RWPE2 (cell line): ENCODE data around the gene FABP1.
A peak's percentile ranks its signal among the peaks of the same experiment; 100 is the strongest.

ENCODE experiments used
- ATAC-seq: fragments of 200-7000 bp; cut with Tn5 transposase; 3 replicates; pipeline ENCODE4 v1.9.1; 2021; ENCODE audit warnings: low read depth
- DNase-seq: peaks from one replicate; pipeline ENCODE4 v3.0.0-alpha.2; 2020; ENCODE audit warnings: low spot score
- H3K27ac ChIP-seq: fragments of 450-650 bp; 2 replicates; pipeline ENCODE4 v1.5.1; 2017; ENCODE audit warnings: mild to moderate bottlenecking; ENCODE audit not compliant: poor library complexity, severe bottlenecking
- H3K27me3 ChIP-seq: fragments of 250-450 bp; sonication (Bioruptor Pico); 2 replicates; pipeline ENCODE4 v1.5.1; 2021; ENCODE audit warnings: mild to moderate bottlenecking, moderate library complexity; ENCODE audit not compliant: insufficient read depth, poor library complexity, severe bottlenecking
- H3K36me3 ChIP-seq: fragments of 250-450 bp; sonication (Bioruptor Pico); 2 replicates; pipeline ENCODE4 v1.5.1; 2020; ENCODE audit warnings: low read depth, mild to moderate bottlenecking, moderate library complexity
- H3K4me1 ChIP-seq: fragments of 250-450 bp; sonication (Bioruptor Pico); 2 replicates; pipeline ENCODE4 v1.5.1; 2021; ENCODE audit warnings: mild to moderate bottlenecking, moderate library complexity; ENCODE audit not compliant: insufficient read depth, poor library complexity, severe bottlenecking
- H3K4me3 ChIP-seq: fragments of 250-450 bp; sonication (Bioruptor Pico); 2 replicates; pipeline ENCODE4 v1.5.1; 2021; ENCODE audit warnings: mild to moderate bottlenecking, moderate library complexity; ENCODE audit not compliant: severe bottlenecking
- H3K9me3 ChIP-seq: fragments of 250-450 bp; sonication (Bioruptor Pico); 2 replicates; pipeline ENCODE4 v1.5.1; 2021; ENCODE audit warnings: mild to moderate bottlenecking, moderate library complexity; ENCODE audit not compliant: severe bottlenecking
- TF ChIP-seq, protein P1 (sequence below): fragments of 450-650 bp; IDR thresholded peaks from one replicate; pipeline ENCODE4 v1.5.1; 2017; ENCODE audit warnings: mild to moderate bottlenecking, moderate library complexity; ENCODE audit not compliant: poor library complexity, severe bottlenecking

FABP1 gene

DNA sequence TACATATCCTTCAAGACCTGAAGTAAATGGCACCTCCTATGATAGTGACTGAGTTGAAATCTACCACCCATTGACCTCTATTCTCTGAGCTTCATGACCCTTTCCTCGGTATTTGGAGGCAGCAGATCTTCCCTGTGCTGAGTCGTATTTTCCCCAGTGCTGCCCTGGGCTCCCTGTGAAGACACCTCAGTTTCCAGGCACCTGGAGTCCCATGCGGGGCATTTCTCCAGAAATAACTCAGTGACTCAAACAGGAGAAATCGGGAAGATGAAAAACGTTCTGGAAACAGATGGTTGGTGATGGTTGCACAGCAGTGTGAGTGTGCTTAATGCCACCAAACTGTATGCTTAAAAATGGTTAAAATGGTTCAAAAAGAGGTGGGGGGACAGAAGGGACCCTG lies 42.3 kb downstream of the FABP1 start:
- Histone ChIP-seq H3K4me1 (no peaks in the 10 kb centered on the region), H3K9me3 (no peaks in the 10 kb centered on the region), H3K36me3 (no peaks in the 10 kb centered on the region), H3K27me3 (no peaks in the 10 kb centered on the region), H3K4me3 (no peak overlapping the region), H3K27ac (no peak overlapping the region)
- DNase-seq (no peak), ATAC-seq (no peak)
- TF ChIP-seq, protein P1, sequence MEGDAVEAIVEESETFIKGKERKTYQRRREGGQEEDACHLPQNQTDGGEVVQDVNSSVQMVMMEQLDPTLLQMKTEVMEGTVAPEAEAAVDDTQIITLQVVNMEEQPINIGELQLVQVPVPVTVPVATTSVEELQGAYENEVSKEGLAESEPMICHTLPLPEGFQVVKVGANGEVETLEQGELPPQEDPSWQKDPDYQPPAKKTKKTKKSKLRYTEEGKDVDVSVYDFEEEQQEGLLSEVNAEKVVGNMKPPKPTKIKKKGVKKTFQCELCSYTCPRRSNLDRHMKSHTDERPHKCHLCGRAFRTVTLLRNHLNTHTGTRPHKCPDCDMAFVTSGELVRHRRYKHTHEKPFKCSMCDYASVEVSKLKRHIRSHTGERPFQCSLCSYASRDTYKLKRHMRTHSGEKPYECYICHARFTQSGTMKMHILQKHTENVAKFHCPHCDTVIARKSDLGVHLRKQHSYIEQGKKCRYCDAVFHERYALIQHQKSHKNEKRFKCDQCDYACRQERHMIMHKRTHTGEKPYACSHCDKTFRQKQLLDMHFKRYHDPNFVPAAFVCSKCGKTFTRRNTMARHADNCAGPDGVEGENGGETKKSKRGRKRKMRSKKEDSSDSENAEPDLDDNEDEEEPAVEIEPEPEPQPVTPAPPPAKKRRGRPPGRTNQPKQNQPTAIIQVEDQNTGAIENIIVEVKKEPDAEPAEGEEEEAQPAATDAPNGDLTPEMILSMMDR = no peak

DNA sequence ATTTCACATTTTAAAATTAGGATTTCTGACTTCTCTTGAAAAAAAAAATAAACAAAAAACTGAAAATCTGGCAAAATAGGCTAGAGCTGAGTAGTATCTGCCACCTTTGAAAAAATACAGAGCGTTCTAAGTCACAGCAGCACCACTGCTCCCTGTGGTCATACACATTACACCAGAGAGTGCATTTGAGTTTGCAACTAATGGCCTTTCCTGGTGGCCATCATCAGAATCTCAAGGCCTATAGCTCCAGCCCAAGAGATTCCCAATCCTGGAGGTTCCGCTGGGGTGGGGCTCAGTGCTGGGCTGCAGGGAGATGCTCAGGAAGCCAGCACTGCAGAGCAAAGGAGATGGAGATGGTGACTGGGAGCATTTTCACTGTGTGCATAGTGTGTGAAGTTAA lies 42.8 kb downstream of the FABP1 start:
- no peaks in the 10 kb centered on the region for H3K27me3 ChIP-seq
- H3K27ac ChIP-seq = no peak overlapping the region
- no peaks in the 10 kb centered on the region for H3K36me3 ChIP-seq
- H3K9me3 ChIP-seq = no peaks in the 10 kb centered on the region
- no peaks in the 10 kb centered on the region for H3K4me1 ChIP-seq
- H3K4me3 ChIP-seq = no peak overlapping the region
- no peak for ATAC-seq
- DNase-seq = no peak
- TF ChIP-seq, protein P1 = no peak

DNA sequence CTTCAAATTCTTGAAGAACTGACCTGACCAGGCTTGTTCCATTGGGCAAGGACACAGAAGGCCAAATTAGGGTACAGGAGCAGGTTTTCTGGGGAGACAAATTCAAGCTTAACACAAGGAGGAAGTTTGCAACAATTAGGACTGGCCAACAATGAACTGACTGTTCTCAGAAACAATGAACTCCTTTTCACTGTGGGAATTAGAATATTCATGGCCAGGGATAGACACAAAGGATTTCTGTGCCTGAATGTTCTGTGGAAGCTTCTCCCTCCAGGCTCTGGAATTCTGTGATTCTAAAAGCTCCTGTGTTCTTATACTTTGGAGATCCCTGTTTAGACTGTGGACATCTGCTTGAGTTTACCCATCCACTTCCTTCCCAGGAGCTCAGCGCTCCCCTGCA lies 45.1 kb downstream of the FABP1 start:
- TF ChIP-seq, protein P1 = no peak
- no peaks in the 10 kb centered on the region for H3K4me1 ChIP-seq
- ATAC-seq (no peak), DNase-seq (no peak)
- no peak overlapping the region for H3K4me3 ChIP-seq
- no peaks in the 10 kb centered on the region for H3K27me3 ChIP-seq
- no peaks in the 10 kb centered on the region for H3K9me3 ChIP-seq
- no peak overlapping the region for H3K27ac ChIP-seq
- no peaks in the 10 kb centered on the region for H3K36me3 ChIP-seq

DNA sequence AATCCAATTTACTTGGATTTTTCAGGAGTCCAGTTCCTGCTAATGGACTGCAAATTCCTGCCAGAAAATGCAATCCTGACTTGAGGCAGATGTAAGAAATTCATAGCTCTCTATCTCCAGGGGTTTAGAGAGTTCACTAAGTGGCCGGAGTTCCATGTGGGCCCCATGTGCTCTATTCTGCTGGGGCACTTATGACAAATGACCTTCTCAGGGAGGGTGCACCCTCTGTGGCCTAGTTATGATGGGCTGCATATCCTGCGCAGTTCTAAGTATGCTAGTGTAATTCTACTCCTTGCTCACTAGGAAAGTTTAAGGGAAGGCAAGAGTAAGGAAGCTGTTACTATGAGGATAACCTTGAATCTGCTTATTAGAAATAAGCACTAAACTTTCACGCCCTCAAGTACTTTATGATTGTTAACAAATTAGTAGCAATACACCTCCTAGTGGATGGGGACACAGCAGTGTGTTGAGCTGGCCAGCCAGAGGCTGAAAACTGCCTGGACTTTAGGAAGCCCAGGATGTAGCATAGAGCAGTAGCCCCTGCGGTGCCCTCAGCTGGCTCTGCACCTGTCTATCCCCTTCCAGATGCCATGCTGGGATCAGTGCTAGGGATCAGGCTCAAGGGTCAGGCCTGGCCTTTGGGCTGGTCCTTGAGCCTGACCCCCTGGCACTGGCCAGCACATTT lies 45.8 kb downstream of the FABP1 start:
- Histone ChIP-seq H3K9me3 (no peaks in the 10 kb centered on the region), H3K4me1 (no peaks in the 10 kb centered on the region), H3K4me3 (no peak overlapping the region), H3K27me3 (no peaks in the 10 kb centered on the region), H3K36me3 (no peaks in the 10 kb centered on the region), H3K27ac (no peak overlapping the region)
- TF ChIP-seq, protein P1 = no peak
- ATAC-seq (no peak), DNase-seq (no peak)

DNA sequence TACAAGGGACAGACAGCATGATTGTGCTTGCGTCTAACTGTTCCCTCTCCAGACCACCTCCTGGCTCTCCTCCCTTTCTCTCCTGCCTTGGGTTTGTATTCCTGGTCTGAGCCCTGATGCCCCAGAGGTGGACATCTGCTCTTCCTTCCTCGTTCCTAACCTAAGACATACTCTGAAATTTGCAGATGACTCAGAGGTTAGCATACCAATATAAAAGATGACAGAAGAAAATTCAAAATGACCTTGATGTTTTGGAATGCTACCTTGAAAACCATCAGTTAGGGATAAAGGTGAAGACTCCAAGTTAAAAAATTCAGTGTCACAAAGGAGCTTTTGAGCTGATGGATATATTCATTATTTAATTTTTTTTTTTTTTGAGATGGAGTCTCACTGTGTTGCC lies 47.3 kb downstream of the FABP1 start:
- H3K36me3 ChIP-seq = no peaks in the 10 kb centered on the region
- no peaks in the 10 kb centered on the region for H3K4me1 ChIP-seq
- TF ChIP-seq, protein P1 = no peak
- ATAC-seq (peak; percentile 48; the same call in 1 of the 3 replicates), DNase-seq (no peak)
- no peaks in the 10 kb centered on the region for H3K27me3 ChIP-seq
- no peaks in the 10 kb centered on the region for H3K9me3 ChIP-seq
- no peak overlapping the region for H3K4me3 ChIP-seq
- H3K27ac ChIP-seq = no peak overlapping the region
